GM12878 (cell line): ENCODE data around the gene PPARA. TPM values are rescaled to one million over a fixed set of nuclear protein-coding genes. Genes with fewer than 3 reads are reported as not detected.

Experiments
- ATAC-seq: fragments of 200-7000 bp; cut with Tn5 transposase; 3 replicates; pipeline ENCODE4 v1.9.1; 2020; ENCODE audit warnings: mild to moderate bottlenecking, moderate library complexity
- BruUV-seq: library from RNA; stranded (reverse); fragments of 400-500 nt; replicated peaks from 2 replicates; lab custom pipeline; 2021; lab: Mats Ljungman, UMichigan
- CTCF ChIA-PET: fragments of 300-600 bp; sonication (Branson Sonifier 250); formaldehyde crosslinking; extraction: SDS; loops from one replicate; lab custom pipeline; 2021; ENCODE audit warnings: inconsistent platforms; lab: Yijun Ruan, JAX
- POLR2A ChIA-PET: fragments of 350-600 bp; formaldehyde crosslinking; extraction: SDS; loops from one replicate; lab custom pipeline; 2021; ENCODE audit warnings: inconsistent platforms; lab: Charles Lee
- RAD21 ChIA-PET: fragments of 300-600 bp; sonication (Branson Sonifier 250); formaldehyde crosslinking; loops from one replicate; lab custom pipeline; 2023; ENCODE audit warnings: antibody characterized with exemption; ENCODE audit not compliant: unreplicated experiment; lab: Charles Lee
- SMC1A ChIA-PET: fragments of 300-600 bp; sonication (Branson Sonifier 250); formaldehyde crosslinking; loops from one replicate; lab custom pipeline; 2023; ENCODE audit not compliant: unreplicated experiment, uncharacterized antibody; lab: Charles Lee
- DNase-seq: peaks from one replicate; pipeline ENCODE4 v3.0.0-alpha.2; 2011; ENCODE audit warnings: low read depth, low spot score
- FAIRE-seq: peaks from 3 replicates; lab custom pipeline; 2011; peaks lifted over from hg19 to GRCh38; lab: Jason Lieb, UNC
- H2AFZ ChIP-seq: 2 replicates; pipeline ENCODE4 v1.6.0; 2011; ENCODE audit warnings: low read depth, low read length, control low read depth; ENCODE audit not compliant: control insufficient read depth
- H3K27ac ChIP-seq: 2 replicates; pipeline ENCODE4 v1.5.1; 2011; ENCODE audit warnings: control low read depth; ENCODE audit not compliant: control insufficient read depth, insufficient read depth
- H3K27me3 ChIP-seq, 2 experiments: replicated peaks in 1 of 2; 2 replicates each; pipeline versions ENCODE4 v1.6.0 to v1.6.1; 2011; ENCODE audit warnings: low read length in 1 of 2; ENCODE audit not compliant: control insufficient read depth in 2 of 2, insufficient read depth in 2 of 2
- H3K36me3 ChIP-seq, 2 experiments: 2 replicates each; pipeline ENCODE4 v1.5.1; 2011; ENCODE audit warnings: low read length in 1 of 2; ENCODE audit not compliant: control insufficient read depth in 2 of 2, insufficient read depth in 2 of 2
- H3K4me1 ChIP-seq: 2 replicates; pipeline ENCODE4 v1.6.1; 2011; ENCODE audit warnings: mild to moderate bottlenecking, low read length, moderate library complexity, mixed read lengths; ENCODE audit not compliant: control insufficient read depth, insufficient read depth
- H3K4me2 ChIP-seq: 2 replicates; pipeline ENCODE4 v1.6.0; 2011; ENCODE audit warnings: control low read depth; ENCODE audit not compliant: control insufficient read depth, insufficient read depth
- H3K4me3 ChIP-seq: fragments of 200-600 bp; sonication (generic); 2 replicates; pipeline ENCODE4 v1.5.1; 2016
- H3K79me2 ChIP-seq: 2 replicates; pipeline ENCODE4 v1.6.0; 2011; ENCODE audit warnings: low read length; ENCODE audit not compliant: control insufficient read depth, insufficient read depth
- H3K9ac ChIP-seq: 2 replicates; pipeline ENCODE4 v1.8.0; 2011; ENCODE audit warnings: low read length, control low read depth, mixed read lengths; ENCODE audit not compliant: control insufficient read depth, insufficient read depth
- H3K9me3 ChIP-seq: replicated peaks from 3 replicates; pipeline ENCODE4 v1.5.1; 2011; ENCODE audit warnings: mild to moderate bottlenecking, low read length; ENCODE audit not compliant: control insufficient read depth, insufficient read depth
- H4K20me1 ChIP-seq: 2 replicates; pipeline ENCODE4 v1.6.0; 2011; ENCODE audit not compliant: control insufficient read depth, insufficient read depth
- ASH2L ChIP-seq: fragments of 300-600, 200-600 bp; sonication (generic); IDR thresholded peaks from 2 replicates; pipeline ENCODE4 v1.6.1; 2017; ENCODE audit warnings: low read depth, mild to moderate bottlenecking, borderline replicate concordance
- BCL11A ChIP-seq: IDR thresholded peaks from 2 replicates; pipeline ENCODE4 v1.6.1; 2011; ENCODE audit warnings: low read depth, low read length
- EGR1 ChIP-seq, 2 experiments: IDR thresholded peaks; 1 replicate in 1 of 2; 2 replicates in 1 of 2; pipeline ENCODE4 v1.6.1; 2011 to 2012; ENCODE audit warnings: low read depth in 2 of 2, low read length in 2 of 2, borderline replicate concordance in 1 of 2, mild to moderate bottlenecking in 1 of 2, moderate library complexity in 1 of 2
- HDAC6 ChIP-seq: fragments of 200-600 bp; sonication (generic); IDR thresholded peaks from one replicate; pipeline ENCODE4 v1.8.0; 2017; ENCODE audit warnings: antibody characterized with exemption; ENCODE audit not compliant: unreplicated experiment
- LARP7 ChIP-seq: fragments of 450-650 bp; IDR thresholded peaks from 2 replicates; pipeline ENCODE4 v1.6.1; 2017; ENCODE audit warnings: mild to moderate bottlenecking
- MXI1 ChIP-seq: fragments of 150-350 bp; IDR thresholded peaks from 2 replicates; pipeline ENCODE4 v1.6.1; 2011; ENCODE audit warnings: low read depth, mild to moderate bottlenecking, inconsistent platforms, low read length, improper control_type of control experiment
- RAD21 ChIP-seq: IDR thresholded peaks from 2 replicates; pipeline ENCODE4 v1.6.1; 2011; ENCODE audit warnings: mild to moderate bottlenecking, low read depth, low read length, moderate library complexity; ENCODE audit not compliant: insufficient read depth
- RAD51 ChIP-seq: fragments of 450-650 bp; IDR thresholded peaks from 2 replicates; pipeline ENCODE4 v1.6.1; 2016; ENCODE audit warnings: moderate library complexity, mild to moderate bottlenecking, inconsistent platforms
- RUNX3 ChIP-seq: IDR thresholded peaks from 2 replicates; pipeline ENCODE4 v1.6.1; 2012; ENCODE audit warnings: low read length, inconsistent platforms
- SKIL ChIP-seq: fragments of 450-650 bp; IDR thresholded peaks from 2 replicates; pipeline ENCODE4 v1.6.1; 2017; ENCODE audit warnings: mild to moderate bottlenecking, low read depth, inconsistent platforms; ENCODE audit not compliant: poor library complexity, severe bottlenecking
- SMC3 ChIP-seq: IDR thresholded peaks from 2 replicates; pipeline ENCODE4 v1.6.1; 2011; ENCODE audit warnings: low read length, improper control_type of control experiment, borderline replicate concordance
- TCF3 ChIP-seq: IDR thresholded peaks from 2 replicates; pipeline ENCODE4 v1.6.1; 2012; ENCODE audit warnings: low read depth, mild to moderate bottlenecking, low read length, borderline replicate concordance; ENCODE audit not compliant: insufficient read depth
- ZNF207 ChIP-seq: fragments of 450-650 bp; IDR thresholded peaks from 2 replicates; pipeline ENCODE4 v1.6.1; 2014; ENCODE audit warnings: antibody characterized with exemption, mild to moderate bottlenecking, borderline replicate concordance
- ZNF384 ChIP-seq: IDR thresholded peaks from 2 replicates; pipeline ENCODE4 v1.6.1; 2012; ENCODE audit warnings: low read depth, mild to moderate bottlenecking, low read length, improper control_type of control experiment, borderline replicate concordance
- ZNF622 ChIP-seq: fragments of 450-650 bp; IDR thresholded peaks from 2 replicates; pipeline ENCODE4 v1.6.1; 2017; ENCODE audit warnings: mild to moderate bottlenecking, inconsistent platforms
- ZSCAN29 ChIP-seq: fragments of 450-650 bp; IDR thresholded peaks from 2 replicates; pipeline ENCODE4 v1.6.1; 2017; ENCODE audit warnings: mild to moderate bottlenecking, moderate library complexity
- WGBS: methylation state at CpG from one replicate; pipeline ENCODE4 v1.1.6; 2016; ENCODE audit warnings: low lambda C conversion rate; ENCODE audit not compliant: insufficient replicate concordance, insufficient coverage; ENCODE audit errors: missing lambda C conversion rate; 5-methylcytosine and 5-hydroxymethylcytosine counted together
- in situ Hi-C: fragments of 300-500 bp; cut with MboI; formaldehyde crosslinking; loops from 9 replicates; pipeline ENCODE4 v1.14.3; 2018; ENCODE audit warnings: mixed read lengths
- intact Hi-C: fragments of 100-400 bp; cut with micrococcal nuclease; formaldehyde crosslinking; loops from one replicate; pipeline ENCODE4 v1.14.2; 2022; ENCODE audit not compliant: unreplicated experiment
- polyA plus RNA-seq, 11 experiments: library from polyadenylated mRNA; depleted of rRNA in 4 of 11; unstranded in 6 of 11; stranded (reverse) in 5 of 11; fragments of >200 nt; fragmentation: Nextera tagmentation in 4 of 11; fragmentation: Illumina TruSeq in 1 of 11; extraction: Ambion mirVana in 4 of 11; extraction: Trizol in 1 of 11; gene quantifications; 1 replicate in 1 of 11; 2 replicates in 10 of 11; pipeline versions ENCODE4 v1.2.1 to v1.2.3, GENCODE V29; 2011 to 2016; ENCODE audit warnings: inconsistent platforms in 2 of 11, missing spikeins in 2 of 11, low read depth in 1 of 11
- total RNA-seq, 4 experiments: library from RNA; depleted of rRNA in 3 of 4; stranded (reverse); fragments of >200 nt in 3 of 4; fragmentation: Illumina TruSeq in 1 of 4; extraction: Trizol in 1 of 4; gene quantifications; 2 replicates each; pipeline versions ENCODE4 v1.2.1 to v1.2.3, GENCODE V29; 2013 to 2021
- TF ChIP-seq, protein P1 (sequence below): fragments of 450-650 bp; IDR thresholded peaks from 2 replicates; pipeline ENCODE4 v1.6.1; 2017; ENCODE audit warnings: mild to moderate bottlenecking, moderate library complexity

The PPARA gene
- total and polyA plus RNA-seq, 10 of the 15 experiments (the other 5 are each of a cell fraction or from before 2014, with no cell fraction given), result 0.72 to 10.4 (median 4.6) TPM

DNA sequence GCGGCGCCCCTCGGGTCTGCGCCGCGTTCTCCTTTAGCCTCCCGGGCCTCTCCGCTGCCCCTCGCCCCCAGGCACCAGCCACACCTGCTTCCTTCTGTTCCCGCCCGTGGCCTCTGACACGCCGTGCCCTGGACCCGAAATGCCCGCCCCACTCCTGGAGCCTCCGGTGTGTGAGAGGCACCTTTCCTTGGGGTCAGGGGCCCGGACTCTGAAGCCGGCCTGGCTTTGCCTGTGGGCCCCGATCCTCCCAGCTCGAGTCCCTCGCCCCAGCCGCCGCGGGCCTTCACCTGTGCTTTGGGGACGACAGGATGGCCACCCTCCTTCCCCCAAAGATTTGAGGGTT, 100.4 kb downstream of the PPARA start:
- peaks cover 16% of the 10 kb centered on the region for H3K79me2 ChIP-seq
- peak overlapping the region; percentile 82 for H2AFZ ChIP-seq
- SMC1A ChIA-PET, result interaction anchor here (1.1 kb wide), 1 partner anchor 99 kb away, joined by 3 read pairs; no protein-coding TSS in a partner anchor
- no peaks in the 10 kb centered on the region for H3K27me3 ChIP-seq
- intact Hi-C loops, result loop anchor here (5.0 kb wide), 2 partner anchors 47 to 98 kb away; partner anchors contain the start of genes GTSE1 and PPARA
- H3K4me2 ChIP-seq, result peak overlapping the region; percentile 78
- H3K9me3 ChIP-seq, result no peaks in the 10 kb centered on the region
- in situ Hi-C loops, result no loop called here
- no TSS peak for BruUV-seq
- no peaks in the 10 kb centered on the region for H3K36me3 ChIP-seq
- peak overlapping the region; percentile 77 for H3K4me3 ChIP-seq
- peak overlapping the region; percentile 81 for H3K27ac ChIP-seq
- POLR2A ChIA-PET, result interaction anchor here (1.3 kb wide), 1 partner anchor 46 kb away, joined by 9 read pairs; the partner anchor contains the start of gene GTSE1
- WGBS, result 22% methylated on average over 25 of the region's 25 CpGs
- RAD21 ChIA-PET, result interaction anchor here (0.8 to 2.1 kb wide), 4 partner anchors 30 to 245 kb away, joined by 3 to 7 read pairs (median 4); partner anchors contain the start of gene GTSE1
- CTCF ChIA-PET, result interaction anchor here (0.7 to 1.2 kb wide), 4 partner anchors 18 to 244 kb away, joined by 3 to 5 read pairs (median 4); partner anchors contain the start of genes GTSE1 and TTC38
- peaks cover 7% of the 10 kb centered on the region; the same call in 1 of the 2 replicates for H3K4me1 ChIP-seq
- peak; percentile 11; the same call in 2 of the 3 replicates for ATAC-seq
- DNase-seq, result no peak
- FAIRE-seq, result no peak
- H3K9ac ChIP-seq, result peak overlapping the region; percentile 85
- no peak for TF ChIP-seq TCF3
- no peak for TF ChIP-seq EGR1 (IDR thresholded peaks at IDR 0.05; ENCODE audit: borderline replicate concordance in 1 of 2, low read depth in 2 of 2, low read length in 2 of 2)
- TF ChIP-seq ASH2L, result no peak
- no peak for TF ChIP-seq SMC3
- no peak for TF ChIP-seq ZNF384
- TF ChIP-seq RUNX3, result no peak
- TF ChIP-seq LARP7, result no peak
- no peak for TF ChIP-seq ZNF622
- no peak for TF ChIP-seq RAD51
- TF ChIP-seq RAD21, result no peak
- no peak for TF ChIP-seq ZSCAN29
- TF ChIP-seq BCL11A, result no peak
- no peak for TF ChIP-seq SKIL
- TF ChIP-seq MXI1, result no peak
- TF ChIP-seq, protein P1, sequence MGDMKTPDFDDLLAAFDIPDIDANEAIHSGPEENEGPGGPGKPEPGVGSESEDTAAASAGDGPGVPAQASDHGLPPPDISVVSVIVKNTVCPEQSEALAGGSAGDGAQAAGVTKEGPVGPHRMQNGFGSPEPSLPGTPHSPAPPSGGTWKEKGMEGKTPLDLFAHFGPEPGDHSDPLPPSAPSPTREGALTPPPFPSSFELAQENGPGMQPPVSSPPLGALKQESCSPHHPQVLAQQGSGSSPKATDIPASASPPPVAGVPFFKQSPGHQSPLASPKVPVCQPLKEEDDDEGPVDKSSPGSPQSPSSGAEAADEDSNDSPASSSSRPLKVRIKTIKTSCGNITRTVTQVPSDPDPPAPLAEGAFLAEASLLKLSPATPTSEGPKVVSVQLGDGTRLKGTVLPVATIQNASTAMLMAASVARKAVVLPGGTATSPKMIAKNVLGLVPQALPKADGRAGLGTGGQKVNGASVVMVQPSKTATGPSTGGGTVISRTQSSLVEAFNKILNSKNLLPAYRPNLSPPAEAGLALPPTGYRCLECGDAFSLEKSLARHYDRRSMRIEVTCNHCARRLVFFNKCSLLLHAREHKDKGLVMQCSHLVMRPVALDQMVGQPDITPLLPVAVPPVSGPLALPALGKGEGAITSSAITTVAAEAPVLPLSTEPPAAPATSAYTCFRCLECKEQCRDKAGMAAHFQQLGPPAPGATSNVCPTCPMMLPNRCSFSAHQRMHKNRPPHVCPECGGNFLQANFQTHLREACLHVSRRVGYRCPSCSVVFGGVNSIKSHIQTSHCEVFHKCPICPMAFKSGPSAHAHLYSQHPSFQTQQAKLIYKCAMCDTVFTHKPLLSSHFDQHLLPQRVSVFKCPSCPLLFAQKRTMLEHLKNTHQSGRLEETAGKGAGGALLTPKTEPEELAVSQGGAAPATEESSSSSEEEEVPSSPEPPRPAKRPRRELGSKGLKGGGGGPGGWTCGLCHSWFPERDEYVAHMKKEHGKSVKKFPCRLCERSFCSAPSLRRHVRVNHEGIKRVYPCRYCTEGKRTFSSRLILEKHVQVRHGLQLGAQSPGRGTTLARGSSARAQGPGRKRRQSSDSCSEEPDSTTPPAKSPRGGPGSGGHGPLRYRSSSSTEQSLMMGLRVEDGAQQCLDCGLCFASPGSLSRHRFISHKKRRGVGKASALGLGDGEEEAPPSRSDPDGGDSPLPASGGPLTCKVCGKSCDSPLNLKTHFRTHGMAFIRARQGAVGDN, result no peak
- no peak for TF ChIP-seq HDAC6
- no peak for TF ChIP-seq ZNF207
- no peaks in the 10 kb centered on the region for H4K20me1 ChIP-seq
